GM18858 (cell line): ENCODE data around the gene SNX7.
A peak's percentile ranks its signal among the peaks of the same experiment; 100 is the strongest.

ENCODE experiments used
- ATAC-seq: cut with Tn5 transposase; IDR thresholded peaks from one replicate; pipeline ENCODE4 v1.9.1; 2021; ENCODE audit not compliant: unreplicated experiment

SNX7 gene

GRCh38 chr1:98763488-98764150 is 102.1 kb downstream of the SNX7 start:
- ATAC-seq, result no peak

- ATAC-seq, result no peak
These were observed 103.0 kb downstream of the SNX7 start for GRCh38 chr1:98764485-98764884.

GRCh38 chr1:98766255-98766654 is 104.7 kb downstream of the SNX7 start:
- ATAC-seq, result peak; percentile 81

GRCh38 chr1:98769162-98769561 is 107.6 kb downstream of the SNX7 start:
- no peak for ATAC-seq

- ATAC-seq, result no peak
These were observed 120.4 kb downstream of the SNX7 start for GRCh38 chr1:98781906-98782305.

- ATAC-seq, result no peak
These were observed 122.3 kb downstream of the SNX7 start for GRCh38 chr1:98783821-98784220.

GRCh38 chr1:98791498-98791897 is 130.0 kb downstream of the SNX7 start:
- ATAC-seq, result no peak

GRCh38 chr1:98792123-98792522 is 130.6 kb downstream of the SNX7 start:
- no peak for ATAC-seq

- ATAC-seq, result no peak
These were observed 131.6 kb downstream of the SNX7 start for GRCh38 chr1:98793136-98793535.

- ATAC-seq, result peak; percentile 98
These were observed 132.8 kb downstream of the SNX7 start for GRCh38 chr1:98794196-98794886.

- ATAC-seq, result no peak
These were observed 134.5 kb downstream of the SNX7 start for GRCh38 chr1:98796049-98796448.

GRCh38 chr1:98797506-98797905 is 136.0 kb downstream of the SNX7 start:
- no peak for ATAC-seq
